ENCODE measurements around the gene PPP1R27.

PPP1R27 gene

GRCh38 chr17:81823820-81824550 lies 10.9 kb downstream of the PPP1R27 start:
- CTCF ChIA-PET, result no interaction called here

GRCh38 chr17:81822996-81823819 lies 11.6 kb downstream of the PPP1R27 start:
- DNase-seq, result no peak
- Mint-ChIP-seq H3K4me1 (peaks cover 14% of the 10 kb centered on the region), H3K9me3 (no peaks in the 10 kb centered on the region), H3K36me3 (peaks cover 3% of the 10 kb centered on the region), H3K27ac (no peak overlapping the region), H3K27me3 (peaks cover 3% of the 10 kb centered on the region), H3K4me3 (no peak overlapping the region)
- CTCF ChIA-PET, result no interaction called here

More at GRCh38 chr17:81823820-81824550, 10.9 kb downstream of the PPP1R27 start:
- DNase-seq, result no peak
- no peaks in the 10 kb centered on the region for H3K27me3 Mint-ChIP-seq
- no peaks in the 10 kb centered on the region for H3K9me3 Mint-ChIP-seq
- peaks cover 17% of the 10 kb centered on the region for H3K4me1 Mint-ChIP-seq
- peaks cover 3% of the 10 kb centered on the region for H3K36me3 Mint-ChIP-seq
- H3K27ac Mint-ChIP-seq, result no peak overlapping the region
- H3K4me3 Mint-ChIP-seq, result no peak overlapping the region

- DNase-seq, result no peak
- Mint-ChIP-seq H3K27ac (no peak overlapping the region), H3K4me1 (peaks cover 14% of the 10 kb centered on the region), H3K36me3 (peaks cover 3% of the 10 kb centered on the region), H3K9me3 (no peaks in the 10 kb centered on the region), H3K4me3 (no peak overlapping the region), H3K27me3 (peaks cover 11% of the 10 kb centered on the region)
- CTCF ChIA-PET, result no interaction called here
These were observed 12.6 kb downstream of the PPP1R27 start for GRCh38 chr17:81822312-81822637.

DNA sequence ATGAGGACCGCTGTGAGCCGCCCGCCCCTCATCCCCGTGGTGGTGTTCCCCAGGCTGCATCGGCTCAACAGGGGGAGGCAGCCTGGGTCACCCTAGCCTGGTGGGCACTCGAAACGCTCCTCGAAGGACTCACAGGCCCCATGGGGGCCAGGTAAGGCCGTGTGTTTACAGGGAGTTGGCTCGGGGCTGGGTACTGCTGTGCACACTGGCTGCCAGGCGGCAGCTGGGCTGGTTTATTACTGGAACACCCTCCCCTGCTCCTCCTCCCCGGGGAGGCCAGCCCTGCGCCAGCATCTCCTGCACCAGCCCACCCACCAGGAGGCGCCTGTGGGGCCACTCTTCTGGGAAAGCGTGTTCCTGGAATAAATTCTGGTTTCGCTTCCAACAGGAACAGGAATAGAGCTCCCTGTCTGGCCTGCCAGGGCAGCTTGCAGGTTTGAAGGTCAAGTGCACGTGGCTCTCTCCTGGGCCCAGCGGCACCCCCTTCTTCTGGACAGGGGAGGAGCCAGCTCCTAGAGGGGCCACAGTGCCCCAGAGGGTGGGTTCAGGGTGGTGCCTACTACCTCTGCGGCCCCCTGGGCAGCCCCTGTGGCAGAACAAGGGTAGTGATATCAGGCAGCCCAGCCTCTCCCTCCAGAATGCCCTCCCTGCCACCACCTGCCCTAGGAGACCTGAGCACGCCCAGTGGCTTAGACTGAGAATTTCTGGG lies 13.1 kb downstream of the PPP1R27 start:
- Mint-ChIP-seq H3K4me1 (peaks cover 14% of the 10 kb centered on the region), H3K27ac (peak overlapping the region; percentile 11), H3K4me3 (no peak overlapping the region), H3K9me3 (no peaks in the 10 kb centered on the region), H3K36me3 (peaks cover 3% of the 10 kb centered on the region), H3K27me3 (peaks cover 16% of the 10 kb centered on the region)
- DNase-seq, result peak; percentile 57
- CTCF ChIA-PET, result no interaction called here

DNA sequence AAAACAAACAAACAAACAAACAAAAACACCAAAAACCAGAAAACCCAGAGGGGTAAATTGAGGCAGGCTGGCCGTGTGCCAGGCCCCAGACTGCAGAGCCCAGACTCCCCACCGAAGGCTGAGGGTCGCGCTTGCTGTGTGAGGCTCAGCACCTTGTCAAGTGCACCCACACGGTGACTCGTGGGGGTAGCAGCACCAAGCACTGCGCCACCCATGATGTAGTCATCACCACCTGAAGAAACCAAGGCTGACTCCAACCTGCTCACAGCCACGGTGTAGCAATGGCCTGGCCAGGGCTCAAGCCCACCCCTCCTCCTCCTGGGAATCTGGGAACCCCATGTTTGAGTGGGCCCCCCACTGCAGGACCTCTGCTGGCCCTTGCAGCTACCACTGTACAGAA lies 13.7 kb downstream of the PPP1R27 start:
- CTCF ChIA-PET, result no interaction called here
- no peak for DNase-seq
- Mint-ChIP-seq H3K27ac (no peak overlapping the region), H3K9me3 (no peaks in the 10 kb centered on the region), H3K4me3 (no peak overlapping the region), H3K36me3 (peaks cover 3% of the 10 kb centered on the region), H3K4me1 (peaks cover 13% of the 10 kb centered on the region), H3K27me3 (peaks cover 20% of the 10 kb centered on the region)

DNA sequence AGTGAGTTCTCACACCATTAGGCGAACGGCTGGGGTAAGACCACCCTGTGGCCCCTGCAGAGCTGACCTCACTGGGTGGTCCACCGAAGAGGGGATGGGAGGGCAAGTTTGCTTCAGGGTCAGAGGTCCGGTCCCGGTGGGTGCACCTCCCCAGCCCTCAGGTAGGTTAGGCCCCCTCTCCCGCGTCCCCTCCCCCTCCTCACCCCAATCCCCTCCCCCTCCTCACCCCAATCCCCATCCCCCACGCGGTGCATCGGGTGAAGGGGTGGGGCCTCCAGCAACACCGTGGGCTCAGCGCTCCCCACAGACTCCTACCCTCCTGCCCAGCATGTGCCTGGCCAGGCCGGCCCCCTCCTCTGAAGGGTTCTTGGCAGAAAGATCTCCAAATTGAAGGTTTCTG lies 15.1 kb downstream of the PPP1R27 start:
- no peak overlapping the region for H3K27ac Mint-ChIP-seq
- DNase-seq, result no peak

DNA sequence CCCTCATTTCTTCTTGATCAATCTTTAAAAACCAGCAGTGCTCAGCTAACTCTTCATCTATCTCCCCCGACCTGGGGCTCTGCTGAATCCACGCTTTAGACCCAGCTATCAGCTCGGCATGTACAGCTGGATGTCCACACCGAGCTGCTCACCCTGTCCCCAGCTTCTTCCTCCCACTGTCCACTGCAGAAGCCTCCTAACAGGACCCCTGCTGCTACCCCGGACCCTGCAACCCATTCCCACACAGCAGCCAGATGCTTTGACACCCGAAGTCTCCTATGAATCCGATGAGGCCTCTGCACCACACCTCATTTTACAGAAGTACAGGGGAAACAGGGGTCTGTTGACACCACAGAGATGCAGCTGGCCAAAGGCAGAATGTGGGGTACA lies 17.1 kb downstream of the PPP1R27 start:
- peaks cover 32% of the 10 kb centered on the region for H3K27me3 Mint-ChIP-seq
- peaks cover 10% of the 10 kb centered on the region for H3K4me1 Mint-ChIP-seq
- CTCF ChIA-PET, result no interaction called here
- no peak overlapping the region for H3K4me3 Mint-ChIP-seq
- no peak overlapping the region for H3K27ac Mint-ChIP-seq
- no peak for DNase-seq
- no peaks in the 10 kb centered on the region for H3K9me3 Mint-ChIP-seq
- H3K36me3 Mint-ChIP-seq, result peaks cover 3% of the 10 kb centered on the region

More for the DNA sequence above, 15.1 kb downstream of the PPP1R27 start:
- Mint-ChIP-seq H3K4me1 (peaks cover 12% of the 10 kb centered on the region), H3K27me3 (peaks cover 31% of the 10 kb centered on the region), H3K4me3 (no peak overlapping the region), H3K9me3 (no peaks in the 10 kb centered on the region), H3K36me3 (peaks cover 3% of the 10 kb centered on the region)
- CTCF ChIA-PET, result no interaction called here

DNA sequence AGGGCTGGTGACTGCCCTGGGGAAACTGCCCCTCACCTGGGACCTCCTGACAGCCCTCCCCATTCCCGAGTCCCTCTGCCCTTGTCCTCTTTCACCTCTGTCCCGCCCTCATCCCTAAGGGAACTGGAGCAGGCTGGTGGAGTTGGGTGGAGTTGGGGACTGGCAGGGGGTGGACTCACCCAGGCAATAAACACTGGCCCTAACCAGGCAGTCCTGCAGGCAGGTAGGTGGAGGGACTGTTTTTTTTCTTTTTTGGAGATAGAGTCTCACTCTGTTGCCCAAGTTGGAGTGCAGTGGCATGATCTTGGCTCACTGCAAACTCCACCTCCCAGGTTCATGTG lies 19.2 kb downstream of the PPP1R27 start:
- CTCF ChIA-PET, result no interaction called here
- DNase-seq, result no peak
- Mint-ChIP-seq H3K27me3 (peaks cover 36% of the 10 kb centered on the region), H3K36me3 (no peaks in the 10 kb centered on the region), H3K9me3 (no peaks in the 10 kb centered on the region), H3K4me3 (no peak overlapping the region), H3K4me1 (no peaks in the 10 kb centered on the region), H3K27ac (no peak overlapping the region)

DNA sequence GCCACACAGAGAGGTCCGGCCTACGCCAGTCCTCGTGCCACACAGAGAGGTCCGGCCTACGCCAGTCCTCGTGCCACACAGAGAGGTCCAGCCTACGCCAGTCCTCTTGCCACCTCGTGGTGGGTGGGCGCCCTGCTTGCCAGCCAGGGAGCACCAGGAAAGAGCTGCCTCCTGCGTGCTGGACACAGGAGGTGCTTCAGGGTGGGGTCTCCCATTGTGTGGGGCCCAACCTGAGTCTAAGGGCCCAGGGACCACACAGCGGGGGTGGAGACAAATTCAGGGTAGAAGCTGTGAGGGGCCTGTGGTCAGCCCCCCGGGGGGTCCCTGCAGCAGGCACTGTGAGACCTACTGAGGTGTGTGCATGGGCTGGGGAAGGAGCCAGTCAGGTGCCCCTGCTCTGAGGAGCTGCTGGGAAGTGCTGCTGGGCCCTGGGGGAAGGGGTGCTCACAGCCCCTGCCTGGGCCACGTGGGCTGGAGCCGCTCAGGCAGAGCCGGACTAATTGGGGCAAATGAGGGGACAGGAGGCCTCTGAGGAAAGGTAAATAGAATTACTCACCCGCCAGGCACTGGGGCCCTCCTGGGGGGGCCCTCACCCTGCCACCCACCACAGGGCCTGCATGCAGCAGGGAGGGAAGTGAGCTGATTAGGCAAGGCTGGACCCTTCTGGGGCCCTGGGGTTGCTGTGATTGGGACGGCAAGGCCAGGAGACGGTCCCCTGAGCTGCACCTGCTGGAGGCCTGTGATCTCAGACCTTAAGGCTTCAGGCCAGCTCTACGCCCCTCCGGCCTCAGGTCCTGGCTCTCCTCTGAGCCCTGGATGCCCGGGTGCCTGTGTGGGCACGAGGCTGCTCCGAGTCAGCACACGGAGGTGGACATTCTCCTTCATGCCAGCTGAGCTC lies 19.9 kb downstream of the PPP1R27 start:
- Mint-ChIP-seq H3K9me3 (no peaks in the 10 kb centered on the region), H3K27ac (no peak overlapping the region), H3K4me1 (no peaks in the 10 kb centered on the region), H3K27me3 (peaks cover 42% of the 10 kb centered on the region), H3K4me3 (no peak overlapping the region), H3K36me3 (no peaks in the 10 kb centered on the region)
- CTCF ChIA-PET, result no interaction called here
- no peak for DNase-seq

DNA sequence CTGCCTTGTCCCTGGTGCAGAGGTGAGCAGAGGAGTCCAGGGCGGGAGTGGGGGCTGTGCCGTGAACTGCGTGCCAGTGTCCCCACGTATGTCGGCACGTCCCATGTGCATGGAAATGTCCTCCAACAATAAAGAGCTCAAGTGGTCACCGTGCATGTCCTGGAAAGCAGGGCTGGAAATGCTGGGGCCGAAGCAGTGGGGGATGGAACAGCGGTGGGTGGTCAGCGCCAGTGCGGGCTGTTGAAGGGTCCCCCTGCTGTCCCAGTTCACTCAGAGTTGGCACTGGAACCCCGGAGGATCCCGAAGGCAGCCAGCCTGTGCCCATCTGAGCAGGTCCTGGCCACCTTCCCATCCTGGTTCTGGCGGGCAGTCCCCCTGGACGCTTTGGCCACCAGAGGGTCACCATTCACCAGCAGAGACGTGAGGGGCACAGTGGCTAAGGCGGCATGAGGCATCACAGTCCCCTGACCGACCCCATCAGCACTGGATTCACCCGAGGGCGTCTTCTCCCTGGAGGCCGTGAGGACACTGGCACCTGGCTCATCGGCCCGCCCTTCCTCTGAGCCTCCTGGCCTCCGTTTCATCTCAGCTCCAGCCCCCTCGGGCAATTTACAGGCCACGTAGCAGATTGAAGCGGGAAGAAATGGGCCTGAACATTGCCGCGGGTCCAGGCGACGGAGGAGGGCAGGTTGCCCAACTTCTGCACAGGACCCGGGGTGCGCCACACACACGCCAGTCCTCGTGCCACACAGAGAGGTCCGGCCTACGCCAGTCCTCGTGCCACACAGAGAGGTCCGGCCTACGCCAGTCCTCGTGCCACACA lies 20.8 kb downstream of the PPP1R27 start:
- DNase-seq, result no peak
- Mint-ChIP-seq H3K27ac (no peak overlapping the region), H3K4me1 (no peaks in the 10 kb centered on the region), H3K9me3 (no peaks in the 10 kb centered on the region), H3K27me3 (peaks cover 51% of the 10 kb centered on the region), H3K4me3 (no peak overlapping the region), H3K36me3 (no peaks in the 10 kb centered on the region)
- CTCF ChIA-PET, result no interaction called here

GRCh38 chr17:81813371-81813684 lies 21.5 kb downstream of the PPP1R27 start:
- H3K27me3 Mint-ChIP-seq, result peaks cover 57% of the 10 kb centered on the region
- CTCF ChIA-PET, result no interaction called here
- no peaks in the 10 kb centered on the region for H3K36me3 Mint-ChIP-seq
- H3K27ac Mint-ChIP-seq, result no peak overlapping the region
- no peaks in the 10 kb centered on the region for H3K9me3 Mint-ChIP-seq
- DNase-seq, result no peak
- no peaks in the 10 kb centered on the region for H3K4me1 Mint-ChIP-seq
- no peak overlapping the region for H3K4me3 Mint-ChIP-seq

- H3K4me3 Mint-ChIP-seq, result no peak overlapping the region
- no peaks in the 10 kb centered on the region for H3K4me1 Mint-ChIP-seq
- H3K36me3 Mint-ChIP-seq, result no peaks in the 10 kb centered on the region
- no peaks in the 10 kb centered on the region for H3K9me3 Mint-ChIP-seq
- CTCF ChIA-PET, result no interaction called here
- DNase-seq, result no peak
- peaks cover 58% of the 10 kb centered on the region for H3K27me3 Mint-ChIP-seq
- H3K27ac Mint-ChIP-seq, result no peak overlapping the region
These were observed 22.1 kb downstream of the PPP1R27 start for GRCh38 chr17:81812571-81813370.
